Measurements from ENCODE around the gene LONP2. TPM values are rescaled to one million over a fixed set of nuclear protein-coding genes. Genes with fewer than 3 reads are reported as not detected.

The LONP2 gene
- total RNA-seq, 1 donor from 2014 or later = 50.7 TPM

DNA sequence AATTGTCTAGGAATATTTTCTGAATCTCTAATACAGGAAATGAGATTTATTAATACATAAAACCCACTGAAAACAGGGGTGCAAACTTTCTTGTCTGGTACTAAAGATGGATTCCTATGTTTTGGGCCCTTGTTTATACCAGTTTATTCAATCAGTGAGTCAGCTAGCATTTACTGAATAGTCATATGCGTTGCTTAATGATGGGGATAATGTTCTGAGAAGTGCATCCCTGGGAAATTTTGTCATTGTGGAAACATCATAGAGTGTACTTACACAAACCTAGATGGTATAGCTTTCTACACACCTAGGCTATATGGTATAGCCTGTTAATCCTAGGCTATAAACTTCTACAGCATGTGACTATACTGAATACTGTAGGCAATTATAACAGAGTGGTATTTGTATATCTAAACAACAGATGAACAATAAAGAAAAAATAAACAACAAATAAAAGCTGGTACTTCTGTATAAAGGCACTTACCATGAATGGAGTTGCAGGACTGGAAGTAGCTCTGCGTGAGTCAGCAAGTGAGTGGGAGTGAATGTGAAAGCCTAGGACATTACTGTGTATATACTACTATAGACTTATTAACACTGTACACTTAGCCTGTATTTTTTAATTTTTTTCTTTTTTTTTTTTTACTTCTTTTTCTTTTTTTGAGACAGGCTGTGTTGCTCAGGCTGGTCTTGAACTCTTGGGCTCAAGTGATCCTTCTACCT is 77.4 kb downstream of the LONP2 start:
- FAIRE-seq (no peak), DNase-seq (ENCODE audit: low read depth) (peak; percentile 73)
- TF ChIP-seq, protein P1, sequence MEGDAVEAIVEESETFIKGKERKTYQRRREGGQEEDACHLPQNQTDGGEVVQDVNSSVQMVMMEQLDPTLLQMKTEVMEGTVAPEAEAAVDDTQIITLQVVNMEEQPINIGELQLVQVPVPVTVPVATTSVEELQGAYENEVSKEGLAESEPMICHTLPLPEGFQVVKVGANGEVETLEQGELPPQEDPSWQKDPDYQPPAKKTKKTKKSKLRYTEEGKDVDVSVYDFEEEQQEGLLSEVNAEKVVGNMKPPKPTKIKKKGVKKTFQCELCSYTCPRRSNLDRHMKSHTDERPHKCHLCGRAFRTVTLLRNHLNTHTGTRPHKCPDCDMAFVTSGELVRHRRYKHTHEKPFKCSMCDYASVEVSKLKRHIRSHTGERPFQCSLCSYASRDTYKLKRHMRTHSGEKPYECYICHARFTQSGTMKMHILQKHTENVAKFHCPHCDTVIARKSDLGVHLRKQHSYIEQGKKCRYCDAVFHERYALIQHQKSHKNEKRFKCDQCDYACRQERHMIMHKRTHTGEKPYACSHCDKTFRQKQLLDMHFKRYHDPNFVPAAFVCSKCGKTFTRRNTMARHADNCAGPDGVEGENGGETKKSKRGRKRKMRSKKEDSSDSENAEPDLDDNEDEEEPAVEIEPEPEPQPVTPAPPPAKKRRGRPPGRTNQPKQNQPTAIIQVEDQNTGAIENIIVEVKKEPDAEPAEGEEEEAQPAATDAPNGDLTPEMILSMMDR (IDR thresholded peaks at IDR 0.05; ENCODE audit: insufficient read depth, low read depth, low read length) = no peak
- no peak for TF ChIP-seq EZH2 (IDR thresholded peaks at IDR 0.05; ENCODE audit: insufficient read depth, low read length)
- Histone ChIP-seq H3K4me1 (ENCODE audit: insufficient read depth, low read length) (peaks cover 22% of the 10 kb centered on the region), H3K27me3 (ENCODE audit: insufficient read depth, low read length) (no peaks in the 10 kb centered on the region), H3K36me3 (ENCODE audit: insufficient read depth, low read length) (no peaks in the 10 kb centered on the region), H4K20me1 (ENCODE audit: insufficient read depth, low read length) (peaks cover 42% of the 10 kb centered on the region), H3K4me3 (ENCODE audit: insufficient read depth, low read depth, low read length) (no peak overlapping the region), H3K79me2 (ENCODE audit: insufficient read depth, low read length) (no peaks in the 10 kb centered on the region), H2AFZ (ENCODE audit: low read depth, low read length) (no peak overlapping the region), H3K9ac (ENCODE audit: low read length) (no peak overlapping the region), H3K27ac (ENCODE audit: low read depth, low read length) (no peak overlapping the region), H3K4me2 (ENCODE audit: low read length) (no peak overlapping the region), H3K9me3 (ENCODE audit: insufficient read depth, low read depth, low read length) (no peaks in the 10 kb centered on the region)
- H3K4me1 Mint-ChIP-seq (ENCODE audit: low read depth, unreplicated experiment) = peaks cover 28% of the 10 kb centered on the region
- no peaks in the 10 kb centered on the region for H3K9me3 Mint-ChIP-seq (ENCODE audit: unreplicated experiment)
- H3K27me3 Mint-ChIP-seq (ENCODE audit: low read depth, unreplicated experiment) = no peaks in the 10 kb centered on the region
- H3K4me3 Mint-ChIP-seq (ENCODE audit: unreplicated experiment) = no peak overlapping the region
- no peaks in the 10 kb centered on the region for H3K36me3 Mint-ChIP-seq (ENCODE audit: low read depth, unreplicated experiment)
- no peak overlapping the region for H3K27ac Mint-ChIP-seq (ENCODE audit: unreplicated experiment)

DNA sequence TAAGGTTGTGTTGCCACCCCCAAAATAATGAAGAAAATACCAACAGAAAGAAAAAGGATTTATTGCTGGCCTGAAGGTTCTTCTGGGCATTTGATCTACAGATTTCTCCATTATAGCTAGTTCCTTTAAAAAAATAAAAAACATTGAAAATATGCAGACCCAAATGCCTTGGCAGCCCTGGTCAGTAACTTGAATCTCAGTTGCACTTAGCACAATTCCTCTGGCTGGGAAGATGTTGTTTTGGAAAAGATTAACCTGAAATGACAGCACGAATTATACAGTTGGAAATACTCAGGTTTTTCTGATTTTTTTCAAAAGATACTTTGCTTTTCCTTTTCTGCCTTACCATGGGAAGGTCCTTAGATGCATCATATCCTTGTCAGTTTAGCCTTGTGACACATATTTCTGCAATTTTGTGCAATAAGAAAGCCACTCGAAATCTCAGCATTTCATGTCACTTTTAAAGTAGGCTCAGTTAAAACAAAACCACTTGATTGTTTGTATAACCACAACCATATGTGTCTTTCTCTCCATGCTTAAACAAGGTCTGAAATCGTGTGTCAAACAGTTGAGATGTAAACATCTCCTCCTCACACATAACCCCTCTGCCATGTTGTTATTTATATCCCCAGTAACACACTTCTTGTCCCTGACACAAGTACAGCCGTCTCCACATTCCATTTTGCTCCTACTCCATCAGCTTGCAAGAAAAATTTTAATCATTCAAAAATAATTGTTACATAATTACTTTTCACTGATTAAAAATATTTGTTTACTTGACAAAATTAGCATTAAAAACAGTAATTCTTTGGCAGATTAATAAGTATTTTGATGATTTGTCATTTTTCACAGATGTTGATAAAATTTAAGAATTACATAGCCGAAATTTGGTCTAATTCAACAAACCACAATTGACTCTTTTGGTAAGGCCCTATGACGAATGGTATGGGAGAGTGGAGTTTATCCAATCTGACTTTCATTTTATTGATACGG is 80.0 kb downstream of the LONP2 start:
- no peak overlapping the region for H3K27ac Mint-ChIP-seq (ENCODE audit: unreplicated experiment)
- Histone ChIP-seq H3K27ac (ENCODE audit: low read depth, low read length) (no peak overlapping the region), H4K20me1 (ENCODE audit: insufficient read depth, low read length) (peaks cover 18% of the 10 kb centered on the region), H3K9me3 (ENCODE audit: insufficient read depth, low read depth, low read length) (no peaks in the 10 kb centered on the region), H3K4me2 (ENCODE audit: low read length) (no peak overlapping the region), H3K79me2 (ENCODE audit: insufficient read depth, low read length) (no peaks in the 10 kb centered on the region), H3K4me1 (ENCODE audit: insufficient read depth, low read length) (peaks cover 9% of the 10 kb centered on the region), H3K4me3 (ENCODE audit: insufficient read depth, low read depth, low read length) (no peak overlapping the region), H2AFZ (ENCODE audit: low read depth, low read length) (no peak overlapping the region), H3K27me3 (ENCODE audit: insufficient read depth, low read length) (no peaks in the 10 kb centered on the region), H3K36me3 (ENCODE audit: insufficient read depth, low read length) (no peaks in the 10 kb centered on the region), H3K9ac (ENCODE audit: low read length) (no peak overlapping the region)
- peaks cover 11% of the 10 kb centered on the region for H3K4me1 Mint-ChIP-seq (ENCODE audit: low read depth, unreplicated experiment)
- no peaks in the 10 kb centered on the region for H3K9me3 Mint-ChIP-seq (ENCODE audit: unreplicated experiment)
- no peaks in the 10 kb centered on the region for H3K27me3 Mint-ChIP-seq (ENCODE audit: low read depth, unreplicated experiment)
- peak; percentile 50 for FAIRE-seq
- DNase-seq (ENCODE audit: low read depth) = no peak
- TF ChIP-seq, protein P1 (IDR thresholded peaks at IDR 0.05; ENCODE audit: insufficient read depth, low read depth, low read length) = no peak
- no peak for TF ChIP-seq EZH2 (IDR thresholded peaks at IDR 0.05; ENCODE audit: insufficient read depth, low read length)
- peaks cover 1% of the 10 kb centered on the region for H3K36me3 Mint-ChIP-seq (ENCODE audit: low read depth, unreplicated experiment)
- no peak overlapping the region for H3K4me3 Mint-ChIP-seq (ENCODE audit: unreplicated experiment)

Data from astrocyte (in vitro differentiated cells and primary cell).